H9 (cell line): ENCODE measurements around the gene ZNF653. TPM values are rescaled to one million over a fixed set of nuclear protein-coding genes. Genes with fewer than 3 reads are reported as not detected.

Experiments
- DNase-seq: peaks from one replicate; pipeline ENCODE4 v3.0.0-alpha.2; 2017
- H2AFZ ChIP-seq: one replicate; pipeline ENCODE4 v1.6.1; 2013; ENCODE audit warnings: mild to moderate bottlenecking, low read length, control low read depth, moderate library complexity
- H2AK5ac ChIP-seq: 2 replicates; pipeline ENCODE4 v1.6.1; 2013; ENCODE audit warnings: low read length, control low read depth, mixed read lengths; ENCODE audit not compliant: insufficient read length
- H2BK120ac ChIP-seq: one replicate; pipeline ENCODE4 v1.6.1; 2013; ENCODE audit warnings: low read depth, mild to moderate bottlenecking, low read length, control low read depth, inconsistent platforms; ENCODE audit not compliant: poor library complexity, severe bottlenecking
- H2BK12ac ChIP-seq: 2 replicates; pipeline ENCODE4 v1.6.1; 2013; ENCODE audit warnings: low read length, control low read depth, mixed read lengths, low read depth; ENCODE audit not compliant: insufficient read length
- H2BK15ac ChIP-seq: 2 replicates; pipeline ENCODE4 v1.6.1; 2013; ENCODE audit warnings: low read depth, low read length, control low read depth
- H2BK20ac ChIP-seq: one replicate; pipeline ENCODE4 v1.6.1; 2013; ENCODE audit warnings: low read depth, mild to moderate bottlenecking, low read length, control low read depth, inconsistent platforms; ENCODE audit not compliant: poor library complexity, severe bottlenecking
- H2BK5ac ChIP-seq: 2 replicates; pipeline ENCODE4 v1.6.1; 2013; ENCODE audit warnings: low read length, control low read depth, mixed read lengths; ENCODE audit not compliant: insufficient read length
- H3K14ac ChIP-seq: 2 replicates; pipeline ENCODE4 v1.6.1; 2013; ENCODE audit warnings: low read length, control low read depth; ENCODE audit not compliant: insufficient read depth
- H3K18ac ChIP-seq: 2 replicates; pipeline ENCODE4 v1.6.1; 2013; ENCODE audit warnings: low read depth, mild to moderate bottlenecking, mixed read lengths, low read length, control low read depth; ENCODE audit not compliant: insufficient read length
- H3K23ac ChIP-seq: 2 replicates; pipeline ENCODE4 v1.6.1; 2013; ENCODE audit warnings: low read length, control low read depth, mixed read lengths, low read depth; ENCODE audit not compliant: insufficient read length
- H3K23me2 ChIP-seq: 2 replicates; pipeline ENCODE4 v1.6.1; 2013; ENCODE audit warnings: low read depth, mild to moderate bottlenecking, mixed read lengths, low read length, control low read depth; ENCODE audit not compliant: insufficient read length, poor library complexity, severe bottlenecking
- H3K27ac ChIP-seq: 2 replicates; pipeline ENCODE4 v1.5.1; 2013; ENCODE audit warnings: low read length, control low read depth, mixed read lengths, low read depth; ENCODE audit not compliant: insufficient read length
- H3K27me3 ChIP-seq: 2 replicates; pipeline ENCODE4 v1.6.1; 2013; ENCODE audit warnings: low read length, control low read depth, inconsistent platforms; ENCODE audit not compliant: insufficient read depth
- H3K4ac ChIP-seq: 2 replicates; pipeline ENCODE4 v1.6.1; 2013; ENCODE audit warnings: low read depth, mild to moderate bottlenecking, control low read depth, inconsistent platforms, low read length, moderate library complexity
- H3K4me1 ChIP-seq: 2 replicates; pipeline ENCODE4 v1.6.1; 2013; ENCODE audit warnings: low read length, control low read depth, inconsistent platforms; ENCODE audit not compliant: insufficient read depth
- H3K4me2 ChIP-seq: 2 replicates; pipeline ENCODE4 v1.6.1; 2013; ENCODE audit warnings: low read length, control low read depth, mixed read lengths; ENCODE audit not compliant: insufficient read length, insufficient read depth
- H3K56ac ChIP-seq: 2 replicates; pipeline ENCODE4 v1.6.1; 2013; ENCODE audit warnings: low read depth, mild to moderate bottlenecking, mixed read lengths, low read length, control low read depth; ENCODE audit not compliant: insufficient read length
- H3K79me1 ChIP-seq: 2 replicates; pipeline ENCODE4 v1.6.1; 2013; ENCODE audit warnings: low read depth, mild to moderate bottlenecking, moderate library complexity, low read length, control low read depth, inconsistent platforms; ENCODE audit not compliant: insufficient read depth, poor library complexity, severe bottlenecking
- H3K79me2 ChIP-seq: 2 replicates; pipeline ENCODE4 v1.6.1; 2013; ENCODE audit warnings: low read length, control low read depth, inconsistent platforms; ENCODE audit not compliant: insufficient read depth
- H3K9ac ChIP-seq: 2 replicates; pipeline ENCODE4 v1.6.1; 2013; ENCODE audit warnings: low read length, control low read depth, mixed read lengths; ENCODE audit not compliant: insufficient read length; ENCODE audit errors: extremely low read depth
- H3K9me3 ChIP-seq: one replicate; pipeline ENCODE4 v1.6.1; 2013; ENCODE audit warnings: low read depth, low read length, inconsistent platforms; ENCODE audit not compliant: control insufficient read depth
- H3T11ph ChIP-seq: one replicate; pipeline ENCODE4 v1.6.1; 2013; ENCODE audit warnings: mild to moderate bottlenecking, low read length, control low read depth, inconsistent platforms
- H4K20me1 ChIP-seq: one replicate; pipeline ENCODE4 v1.6.1; 2013; ENCODE audit not compliant: control insufficient read depth, insufficient read length, insufficient read depth
- H4K5ac ChIP-seq: 2 replicates; pipeline ENCODE4 v1.6.1; 2013; ENCODE audit warnings: low read depth, mild to moderate bottlenecking, mixed read lengths, low read length, control low read depth; ENCODE audit not compliant: insufficient read length
- H4K8ac ChIP-seq: replicated peaks from 2 replicates; pipeline ENCODE4 v1.6.1; 2013; ENCODE audit warnings: low read length, control low read depth, mixed read lengths, low read depth; ENCODE audit not compliant: insufficient read length
- H4K91ac ChIP-seq: 2 replicates; pipeline ENCODE4 v1.6.1; 2013; ENCODE audit warnings: low read depth, mild to moderate bottlenecking, moderate library complexity, mixed read lengths, low read length, control low read depth; ENCODE audit not compliant: insufficient read length
- H3K27ac Mint-ChIP-seq, 3 experiments: 2 replicates in 2 of 3; 3 replicates in 1 of 3; pipeline ENCODE4 v1.8.0; 2020 to 2021; ENCODE audit warnings: mixed read lengths in 3 of 3, mild to moderate bottlenecking in 1 of 3, moderate library complexity in 1 of 3
- H3K27me3 Mint-ChIP-seq: 2 replicates; pipeline ENCODE4 v1.8.0; 2021; ENCODE audit warnings: low read depth, mild to moderate bottlenecking, moderate library complexity, mixed read lengths
- H3K36me3 Mint-ChIP-seq, 3 experiments: 2 replicates in 2 of 3; 3 replicates in 1 of 3; pipeline ENCODE4 v1.8.0; 2020 to 2021; ENCODE audit warnings: low read depth in 3 of 3, mixed read lengths in 3 of 3; ENCODE audit not compliant: insufficient read depth in 1 of 3
- H3K4me1 Mint-ChIP-seq, 2 experiments: 2 replicates each; pipeline ENCODE4 v1.8.0; 2020; ENCODE audit warnings: mixed read lengths in 2 of 2
- H3K4me3 Mint-ChIP-seq, 2 experiments: 2 replicates in 1 of 2; 3 replicates in 1 of 2; pipeline ENCODE4 v1.8.0; 2020 to 2021; ENCODE audit warnings: mild to moderate bottlenecking in 2 of 2, mixed read lengths in 2 of 2, moderate library complexity in 1 of 2
- H3K9me3 Mint-ChIP-seq, 2 experiments: 2 replicates in 1 of 2; 3 replicates in 1 of 2; pipeline ENCODE4 v1.8.0; 2020; ENCODE audit warnings: mild to moderate bottlenecking in 2 of 2, mixed read lengths in 2 of 2, moderate library complexity in 1 of 2
- WGBS: extraction: QIAGEN DNeasy Blood & Tissue Kit; methylation state at CpG from one replicate; pipeline ENCODE4 v1.1.7; 2013; ENCODE audit warnings: missing lambda C conversion rate, low lambda C conversion rate, mixed read lengths; ENCODE audit not compliant: insufficient read length; ENCODE audit errors: extremely low coverage; 5-methylcytosine and 5-hydroxymethylcytosine counted together
- total RNA-seq: library from RNA; stranded (reverse); gene quantifications from 2 replicates; pipeline ENCODE4 v1.2.1, GENCODE V29; 2021
- TF ChIP-seq, protein P1 (sequence below): fragments of 200-600 bp; sonication (generic); conservative IDR thresholded peaks from 3 replicates; pipeline ENCODE4 v1.8.0; 2021; ENCODE audit warnings: antibody characterized with exemption, mild to moderate bottlenecking

Gene ZNF653
- total RNA-seq, 1 experiment from 2014 or later = 11.6 TPM

DNA sequence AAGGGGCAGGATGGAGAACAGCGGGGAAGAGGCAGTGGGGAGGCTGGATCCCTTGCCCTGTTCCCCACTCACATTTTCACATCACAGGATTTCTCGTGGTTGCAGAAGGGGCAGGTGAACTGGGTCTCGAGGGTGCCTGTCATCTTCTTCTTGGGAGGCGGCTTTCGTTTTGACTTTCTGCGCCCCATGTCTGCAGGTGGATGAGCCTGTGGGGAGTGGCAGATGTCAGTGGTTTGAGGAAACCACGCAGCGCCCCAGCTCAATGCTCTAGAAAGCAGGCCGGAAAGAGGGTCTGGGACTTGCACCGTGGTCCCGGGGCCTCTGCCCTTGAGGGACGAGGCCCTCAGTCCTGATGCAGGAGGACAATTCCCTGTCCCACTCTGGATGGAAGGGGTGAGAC lies 48.5 kb upstream of the ZNF653 start:
- H3K4me3 Mint-ChIP-seq = no peak overlapping the region
- no peak for DNase-seq
- peaks cover 4 to 8% of the 10 kb centered on the region in 2 experiments for H3K4me1 Mint-ChIP-seq
- H2AK5ac ChIP-seq = no peak overlapping the region
- peaks cover 17% of the 10 kb centered on the region; the same call in 1 of the 2 replicates for H3K79me2 ChIP-seq
- H4K91ac ChIP-seq = no peak overlapping the region
- H3K4me1 ChIP-seq = no peaks in the 10 kb centered on the region
- no peak overlapping the region for H3T11ph ChIP-seq
- no peak overlapping the region for H2AFZ ChIP-seq
- no peak overlapping the region for H2BK12ac ChIP-seq
- peaks cover 0 to under 1% of the 10 kb centered on the region in 2 experiments; a peak in 1 of 5 replicates for H3K9me3 Mint-ChIP-seq
- no peak overlapping the region for H2BK20ac ChIP-seq
- H4K8ac ChIP-seq = no peak overlapping the region
- H3K36me3 Mint-ChIP-seq = peaks cover 15 to 35% (median 29%) of the 10 kb centered on the region in 3 experiments; a peak in 6 of 7 replicates
- no peak overlapping the region for H4K5ac ChIP-seq
- H3K79me1 ChIP-seq = peaks cover 2% of the 10 kb centered on the region
- no peak overlapping the region for H3K56ac ChIP-seq
- no peak overlapping the region for H3K4me2 ChIP-seq
- H3K27me3 ChIP-seq = no peaks in the 10 kb centered on the region
- H3K4ac ChIP-seq = no peak overlapping the region
- TF ChIP-seq, protein P1, sequence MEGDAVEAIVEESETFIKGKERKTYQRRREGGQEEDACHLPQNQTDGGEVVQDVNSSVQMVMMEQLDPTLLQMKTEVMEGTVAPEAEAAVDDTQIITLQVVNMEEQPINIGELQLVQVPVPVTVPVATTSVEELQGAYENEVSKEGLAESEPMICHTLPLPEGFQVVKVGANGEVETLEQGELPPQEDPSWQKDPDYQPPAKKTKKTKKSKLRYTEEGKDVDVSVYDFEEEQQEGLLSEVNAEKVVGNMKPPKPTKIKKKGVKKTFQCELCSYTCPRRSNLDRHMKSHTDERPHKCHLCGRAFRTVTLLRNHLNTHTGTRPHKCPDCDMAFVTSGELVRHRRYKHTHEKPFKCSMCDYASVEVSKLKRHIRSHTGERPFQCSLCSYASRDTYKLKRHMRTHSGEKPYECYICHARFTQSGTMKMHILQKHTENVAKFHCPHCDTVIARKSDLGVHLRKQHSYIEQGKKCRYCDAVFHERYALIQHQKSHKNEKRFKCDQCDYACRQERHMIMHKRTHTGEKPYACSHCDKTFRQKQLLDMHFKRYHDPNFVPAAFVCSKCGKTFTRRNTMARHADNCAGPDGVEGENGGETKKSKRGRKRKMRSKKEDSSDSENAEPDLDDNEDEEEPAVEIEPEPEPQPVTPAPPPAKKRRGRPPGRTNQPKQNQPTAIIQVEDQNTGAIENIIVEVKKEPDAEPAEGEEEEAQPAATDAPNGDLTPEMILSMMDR = no peak
- no peak overlapping the region for H3K18ac ChIP-seq
- no peaks in the 10 kb centered on the region for H3K9me3 ChIP-seq
- no peak overlapping the region for H3K14ac ChIP-seq
- no peak overlapping the region for H2BK120ac ChIP-seq
- peak overlapping the region in 2 of 3 experiments; percentile 29 to 44; a peak in 2 of 7 replicates for H3K27ac Mint-ChIP-seq
- no peak overlapping the region for H3K9ac ChIP-seq
- H3K27me3 Mint-ChIP-seq = no peaks in the 10 kb centered on the region; the same call in 1 of the 2 replicates
- no CpG with 5 or more reads among the region's 12 CpGs for WGBS
- peaks cover 5% of the 10 kb centered on the region for H3K23me2 ChIP-seq
- no peak overlapping the region for H3K27ac ChIP-seq
- no peak overlapping the region for H2BK5ac ChIP-seq
- no peak overlapping the region for H3K23ac ChIP-seq
- no peak overlapping the region for H2BK15ac ChIP-seq
- no peaks in the 10 kb centered on the region for H4K20me1 ChIP-seq
